SKM-1 treated with dmso at 0.1 percent for 144 hours (cell line): ENCODE measurements around the gene BMP5.

Source experiments
- DNase-seq: peaks from one replicate; lab custom pipeline; 2025; ENCODE audit not compliant: unreplicated experiment; lab: John Stamatoyannopoulos, UW

The BMP5 gene

GRCh38 chr6:55874316-55874715 lies 1.1 kb downstream of the BMP5 start:
- DNase-seq: no peak

- DNase-seq: no peak
These were observed 2.5 kb downstream of the BMP5 start for GRCh38 chr6:55872866-55873265.

GRCh38 chr6:55870181-55870813 lies 5.1 kb downstream of the BMP5 start:
- no peak for DNase-seq

- DNase-seq: no peak
These were observed 5.7 kb downstream of the BMP5 start for GRCh38 chr6:55869674-55870073.

- DNase-seq: no peak
These were observed 6.5 kb downstream of the BMP5 start for GRCh38 chr6:55868771-55869479.

- no peak for DNase-seq
These were observed 7.2 kb downstream of the BMP5 start for GRCh38 chr6:55868176-55868575.

- no peak for DNase-seq
These were observed 9.3 kb downstream of the BMP5 start for GRCh38 chr6:55866128-55866527.

GRCh38 chr6:55853008-55854001 lies 22.1 kb downstream of the BMP5 start:
- no peak for DNase-seq

- DNase-seq: no peak
These were observed 34.0 kb downstream of the BMP5 start for GRCh38 chr6:55841341-55841740.

- DNase-seq: no peak
These were observed 36.3 kb downstream of the BMP5 start for GRCh38 chr6:55839080-55839479.

- no peak for DNase-seq
These were observed 38.4 kb downstream of the BMP5 start for GRCh38 chr6:55836945-55837344.

GRCh38 chr6:55836481-55836880 lies 38.9 kb downstream of the BMP5 start:
- no peak for DNase-seq

GRCh38 chr6:55835220-55835619 lies 40.2 kb downstream of the BMP5 start:
- DNase-seq: no peak

GRCh38 chr6:55833284-55833683 lies 42.1 kb downstream of the BMP5 start:
- no peak for DNase-seq

- no peak for DNase-seq
These were observed 47.4 kb downstream of the BMP5 start for GRCh38 chr6:55827818-55828522.

- DNase-seq: no peak
These were observed 48.4 kb downstream of the BMP5 start for GRCh38 chr6:55826941-55827340.

- no peak for DNase-seq
These were observed 49.9 kb downstream of the BMP5 start for GRCh38 chr6:55825402-55826051.

- DNase-seq: no peak
These were observed 52.6 kb downstream of the BMP5 start for GRCh38 chr6:55822815-55823214.

- no peak for DNase-seq
These were observed 53.4 kb downstream of the BMP5 start for GRCh38 chr6:55822005-55822404.

- no peak for DNase-seq
These were observed 54.7 kb downstream of the BMP5 start for GRCh38 chr6:55820696-55821095.

GRCh38 chr6:55819811-55820210 lies 55.6 kb downstream of the BMP5 start:
- DNase-seq: no peak
